GM18873 (cell line): ENCODE results near the gene MTF1.
"Not testable (repeated sequence)": the region's sequence is repeated elsewhere in the genome, so short reads cannot be mapped to it uniquely, and the experiment has no call there.

Source experiments
- ATAC-seq: cut with Tn5 transposase; IDR thresholded peaks from one replicate; pipeline ENCODE4 v1.9.1; 2021; ENCODE audit warnings: mild to moderate bottlenecking, moderate library complexity, moderate number of reproducible peaks; ENCODE audit not compliant: unreplicated experiment, low FRiP score

The MTF1 gene

GRCh38 chr1:37859507-37860345 lies at the start of gene MTF1:
Gene MTF1 (minus strand): TSS chr1:37859592. CDS start chr1:37857658, 1,934 bp downstream.
- ATAC-seq = peak; percentile 81

GRCh38 chr1:37908531-37908930 lies 49.1 kb upstream of the MTF1 start:
- not testable (repeated sequence) for ATAC-seq

- ATAC-seq = not testable (repeated sequence)
These were observed 48.2 kb upstream of the MTF1 start for GRCh38 chr1:37907416-37908125.

- ATAC-seq = not testable (repeated sequence)
These were observed 47.2 kb upstream of the MTF1 start for GRCh38 chr1:37906591-37906990.

GRCh38 chr1:37905727-37906126 lies 46.3 kb upstream of the MTF1 start:
- ATAC-seq = no peak

GRCh38 chr1:37903921-37904320 lies 44.5 kb upstream of the MTF1 start:
- ATAC-seq = not testable (repeated sequence)

- no peak for ATAC-seq
These were observed 43.6 kb upstream of the MTF1 start for GRCh38 chr1:37902983-37903382.

- ATAC-seq = no peak
These were observed 42.5 kb upstream of the MTF1 start for GRCh38 chr1:37901893-37902225.

GRCh38 chr1:37901191-37901892 lies 42.0 kb upstream of the MTF1 start:
- ATAC-seq = peak; percentile 55

- ATAC-seq = not testable (repeated sequence)
These were observed 38.2 kb upstream of the MTF1 start for GRCh38 chr1:37897563-37897962.

GRCh38 chr1:37893673-37894072 lies 34.3 kb upstream of the MTF1 start:
- no peak for ATAC-seq

GRCh38 chr1:37892151-37893047 lies 33.0 kb upstream of the MTF1 start:
- ATAC-seq = no peak

GRCh38 chr1:37890378-37891014 lies 31.1 kb upstream of the MTF1 start:
- ATAC-seq = no peak

- ATAC-seq = no peak
These were observed 28.8 kb upstream of the MTF1 start for GRCh38 chr1:37888022-37888700.

- no peak for ATAC-seq
These were observed 24.8 kb upstream of the MTF1 start for GRCh38 chr1:37884145-37884544.

GRCh38 chr1:37883671-37884070 lies 24.3 kb upstream of the MTF1 start:
- no peak for ATAC-seq

- ATAC-seq = no peak
These were observed 20.5 kb upstream of the MTF1 start for GRCh38 chr1:37879865-37880264.

- no peak for ATAC-seq
These were observed 18.7 kb upstream of the MTF1 start for GRCh38 chr1:37878071-37878470.

GRCh38 chr1:37875833-37876232 lies 16.4 kb upstream of the MTF1 start:
- no peak for ATAC-seq
